A673 (cell line): ENCODE results near the gene PRKG1. TPM values are rescaled to one million over a fixed set of nuclear protein-coding genes. Genes with fewer than 3 reads are reported as not detected.

Experiments used
- BruUV-seq: library from RNA; stranded (reverse); fragments of 400-500 nt; replicated peaks from 2 replicates; lab custom pipeline; 2021; lab: Mats Ljungman, UMichigan
- CTCF ChIA-PET: fragments of 300-600 bp; sonication (Branson Sonifier 250); formaldehyde crosslinking; loops from one replicate; lab custom pipeline; 2022; ENCODE audit warnings: antibody characterized with exemption; lab: Charles Lee
- POLR2A ChIA-PET: fragments of 300-600 bp; sonication (Branson Sonifier 250); formaldehyde crosslinking; loops from one replicate; lab custom pipeline; 2022; ENCODE audit warnings: antibody characterized with exemption; ENCODE audit not compliant: low non-redundant PET; lab: Charles Lee
- DNase-seq: peaks from one replicate; pipeline ENCODE4 v3.0.0-alpha.2; 2015; ENCODE audit warnings: low spot score
- H3K27ac ChIP-seq: fragments of 200-600 bp; sonication (generic); 2 replicates; pipeline ENCODE4 v1.5.1; 2016; ENCODE audit warnings: mixed run types, low read depth, mild to moderate bottlenecking, mixed read lengths, antibody characterized with exemption, low read length; ENCODE audit not compliant: poor library complexity, severe bottlenecking
- H3K27me3 ChIP-seq: fragments of 200-600 bp; sonication (generic); replicated peaks from 2 replicates; pipeline ENCODE4 v1.6.1; 2017; ENCODE audit warnings: mixed run types, low read depth, mild to moderate bottlenecking, mixed read lengths, antibody characterized with exemption, low read length; ENCODE audit not compliant: insufficient read depth, poor library complexity
- H3K36me3 ChIP-seq: fragments of 200-600 bp; sonication (generic); 2 replicates; pipeline ENCODE4 v1.6.1; 2016; ENCODE audit warnings: mixed run types, mild to moderate bottlenecking, mixed read lengths, antibody characterized with exemption, low read length; ENCODE audit not compliant: insufficient read depth, poor library complexity, severe bottlenecking
- H3K4me1 ChIP-seq: fragments of 200-600 bp; sonication (generic); 2 replicates; pipeline ENCODE4 v1.6.1; 2017; ENCODE audit warnings: mixed run types, mild to moderate bottlenecking, mixed read lengths, antibody characterized with exemption, low read length; ENCODE audit not compliant: insufficient read depth, poor library complexity, severe bottlenecking
- H3K4me3 ChIP-seq: fragments of 200-600 bp; sonication (generic); 2 replicates; pipeline ENCODE4 v1.5.1; 2016; ENCODE audit warnings: low read depth, mixed run types, mild to moderate bottlenecking, mixed read lengths, low read length; ENCODE audit not compliant: poor library complexity, severe bottlenecking
- H3K9me3 ChIP-seq: fragments of 200-600 bp; sonication (generic); 2 replicates; pipeline ENCODE4 v1.6.1; 2016; ENCODE audit warnings: mixed run types, low read depth, mild to moderate bottlenecking, mixed read lengths, antibody characterized with exemption, low read length; ENCODE audit not compliant: poor library complexity, severe bottlenecking
- CTCF ChIP-seq: fragments of 300-800, 200-600 bp; sonication (generic); conservative IDR thresholded peaks from 2 replicates; pipeline ENCODE4 v1.5.1; 2017; ENCODE audit warnings: low read depth, mild to moderate bottlenecking, antibody characterized with exemption, low read length, moderate library complexity, mixed read lengths
- EZH2 ChIP-seq: fragments of 200-600 bp; sonication (generic); IDR thresholded peaks from 2 replicates; pipeline ENCODE4 v1.6.1; 2017; ENCODE audit warnings: borderline replicate concordance, low read depth, mild to moderate bottlenecking, mixed read lengths, antibody characterized with exemption, low read length; ENCODE audit not compliant: poor library complexity, severe bottlenecking
- intact Hi-C: fragments of 100-400 bp; cut with micrococcal nuclease; formaldehyde crosslinking; loops from one replicate; pipeline ENCODE4 v1.10.0; 2022; ENCODE audit not compliant: unreplicated experiment
- total RNA-seq: library from RNA; stranded (reverse); gene quantifications from 2 replicates; pipeline ENCODE4 v1.2.3, GENCODE V29; 2021

PRKG1 gene
- total RNA-seq, 1 experiment from 2014 or later, result 0.58 TPM

- Histone ChIP-seq H3K27ac (no peak overlapping the region), H3K4me1 (no peaks in the 10 kb centered on the region), H3K9me3 (no peaks in the 10 kb centered on the region), H3K4me3 (no peak overlapping the region), H3K36me3 (no peaks in the 10 kb centered on the region), H3K27me3 (no peaks in the 10 kb centered on the region)
- no peak for DNase-seq
- ChIA-PET CTCF (no interaction called here), POLR2A (no interaction called here)
- TF ChIP-seq EZH2 (no peak), CTCF (no peak)
- no TSS peak for BruUV-seq
- intact Hi-C loops, result no loop called here
These were observed 844.2 kb downstream of the PRKG1 start for GRCh38 chr10:51918440-51918839.

- intact Hi-C loops, result no loop called here
- no peak for TF ChIP-seq CTCF
- TF ChIP-seq EZH2, result no peak
- Histone ChIP-seq H3K36me3 (no peaks in the 10 kb centered on the region), H3K4me3 (no peak overlapping the region), H3K4me1 (no peaks in the 10 kb centered on the region), H3K27me3 (no peaks in the 10 kb centered on the region), H3K9me3 (no peaks in the 10 kb centered on the region), H3K27ac (no peak overlapping the region)
- BruUV-seq, result no TSS peak
- CTCF ChIA-PET, result no interaction called here
- DNase-seq, result no peak
- POLR2A ChIA-PET, result no interaction called here
These were observed 844.6 kb downstream of the PRKG1 start for GRCh38 chr10:51918884-51919325.

GRCh38 chr10:51920672-51921071 is 846.4 kb downstream of the PRKG1 start:
- H3K4me1 ChIP-seq, result no peaks in the 10 kb centered on the region
- intact Hi-C loops, result no loop called here
- no peaks in the 10 kb centered on the region for H3K9me3 ChIP-seq
- H3K27ac ChIP-seq, result no peak overlapping the region
- TF ChIP-seq CTCF (no peak), EZH2 (no peak)
- DNase-seq, result no peak
- POLR2A ChIA-PET, result no interaction called here
- no peaks in the 10 kb centered on the region for H3K36me3 ChIP-seq
- no TSS peak for BruUV-seq
- no peak overlapping the region for H3K4me3 ChIP-seq
- no peaks in the 10 kb centered on the region for H3K27me3 ChIP-seq
- CTCF ChIA-PET, result no interaction called here
